ENCODE measurements around the gene ZRANB1.

DNA sequence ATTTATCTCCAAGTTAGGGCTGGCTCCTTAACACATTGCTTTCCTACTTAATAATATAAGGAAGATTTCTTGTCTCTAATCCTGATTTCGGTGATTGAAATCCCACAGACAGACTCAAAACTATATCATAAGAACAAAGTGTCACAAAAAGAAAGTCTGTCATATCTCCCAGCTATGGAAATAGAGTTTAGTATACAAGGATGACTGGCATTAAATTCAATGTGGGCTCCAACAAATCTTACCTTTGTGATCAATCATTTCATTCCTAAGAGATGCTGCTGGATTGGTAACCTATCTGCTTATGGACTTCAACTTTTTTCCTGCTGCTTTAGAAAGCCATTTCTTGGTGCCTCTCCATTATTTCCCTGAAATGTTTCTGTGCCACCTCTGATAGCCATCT is 39.5 kb upstream of the ZRANB1 start:
- TF ChIP-seq, protein P1, sequence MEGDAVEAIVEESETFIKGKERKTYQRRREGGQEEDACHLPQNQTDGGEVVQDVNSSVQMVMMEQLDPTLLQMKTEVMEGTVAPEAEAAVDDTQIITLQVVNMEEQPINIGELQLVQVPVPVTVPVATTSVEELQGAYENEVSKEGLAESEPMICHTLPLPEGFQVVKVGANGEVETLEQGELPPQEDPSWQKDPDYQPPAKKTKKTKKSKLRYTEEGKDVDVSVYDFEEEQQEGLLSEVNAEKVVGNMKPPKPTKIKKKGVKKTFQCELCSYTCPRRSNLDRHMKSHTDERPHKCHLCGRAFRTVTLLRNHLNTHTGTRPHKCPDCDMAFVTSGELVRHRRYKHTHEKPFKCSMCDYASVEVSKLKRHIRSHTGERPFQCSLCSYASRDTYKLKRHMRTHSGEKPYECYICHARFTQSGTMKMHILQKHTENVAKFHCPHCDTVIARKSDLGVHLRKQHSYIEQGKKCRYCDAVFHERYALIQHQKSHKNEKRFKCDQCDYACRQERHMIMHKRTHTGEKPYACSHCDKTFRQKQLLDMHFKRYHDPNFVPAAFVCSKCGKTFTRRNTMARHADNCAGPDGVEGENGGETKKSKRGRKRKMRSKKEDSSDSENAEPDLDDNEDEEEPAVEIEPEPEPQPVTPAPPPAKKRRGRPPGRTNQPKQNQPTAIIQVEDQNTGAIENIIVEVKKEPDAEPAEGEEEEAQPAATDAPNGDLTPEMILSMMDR (IDR thresholded peaks at IDR 0.05; ENCODE audit: insufficient read depth, low read length, poor library complexity, severe bottlenecking), result no peak
- no peak for TF ChIP-seq EZH2phosphoT487 (conservative IDR thresholded peaks at IDR 0.05; ENCODE audit: low read length)

Measured in SU-DHL-6 (cell line).